Kidney capillary endothelial cell (primary cell): ENCODE results near the gene SSX4B.
"Not testable (repeated sequence)": the region's sequence is repeated elsewhere in the genome, so short reads cannot be mapped to it uniquely, and the experiment has no call there.

ENCODE experiments used
- DNase-seq: peaks from one replicate; pipeline ENCODE4 v3.0.0-alpha.2; 2018; ENCODE audit warnings: low spot score

The SSX4B gene, protein sequence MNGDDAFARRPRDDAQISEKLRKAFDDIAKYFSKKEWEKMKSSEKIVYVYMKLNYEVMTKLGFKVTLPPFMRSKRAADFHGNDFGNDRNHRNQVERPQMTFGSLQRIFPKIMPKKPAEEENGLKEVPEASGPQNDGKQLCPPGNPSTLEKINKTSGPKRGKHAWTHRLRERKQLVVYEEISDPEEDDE

DNA sequence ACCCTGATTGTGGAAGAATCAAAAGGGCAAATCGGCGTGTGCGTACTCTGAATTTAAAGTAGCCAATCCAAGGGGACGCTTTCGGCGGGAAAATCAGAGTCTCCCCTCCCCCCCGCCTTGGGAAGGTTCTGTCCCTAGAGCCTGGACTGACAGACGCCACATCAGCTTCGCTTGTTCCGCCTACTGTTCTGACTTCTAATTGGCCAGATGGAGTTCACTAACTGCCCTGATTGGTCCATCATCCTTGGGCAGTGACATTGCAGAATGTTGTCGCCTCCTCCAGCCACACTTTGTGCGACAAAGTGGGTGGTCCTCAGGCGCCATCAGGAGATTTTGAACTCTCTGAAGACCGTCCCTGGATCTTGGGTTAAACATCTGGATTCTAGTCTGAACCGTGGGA, at the start of gene SSX4B:
TSS of gene SSX4B (minus strand) at position 101 of the 400 bp plus-strand sequence. CDS start 588 bp downstream, outside the sequence.
- DNase-seq = not testable (repeated sequence)

DNA sequence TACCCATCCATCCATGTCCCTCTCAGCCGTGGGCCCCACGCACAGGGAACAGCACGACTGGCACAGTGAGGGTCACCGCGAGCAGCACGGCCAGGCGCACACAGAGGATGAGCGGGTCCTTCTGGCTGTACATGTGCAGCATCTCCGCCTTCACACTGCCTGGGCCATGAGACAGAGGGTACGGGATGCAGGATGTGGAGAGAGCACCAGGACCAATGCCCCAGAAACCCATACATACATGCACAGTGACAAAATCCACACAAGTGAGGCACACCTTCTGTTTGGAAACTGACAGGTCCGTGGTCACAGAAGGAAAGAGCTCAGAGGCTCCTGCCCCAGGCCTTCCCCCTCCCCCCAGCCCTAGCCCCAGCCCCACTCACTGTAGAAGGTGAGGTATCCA, 48.8 kb upstream of the SSX4B start:
- DNase-seq = no peak

DNA sequence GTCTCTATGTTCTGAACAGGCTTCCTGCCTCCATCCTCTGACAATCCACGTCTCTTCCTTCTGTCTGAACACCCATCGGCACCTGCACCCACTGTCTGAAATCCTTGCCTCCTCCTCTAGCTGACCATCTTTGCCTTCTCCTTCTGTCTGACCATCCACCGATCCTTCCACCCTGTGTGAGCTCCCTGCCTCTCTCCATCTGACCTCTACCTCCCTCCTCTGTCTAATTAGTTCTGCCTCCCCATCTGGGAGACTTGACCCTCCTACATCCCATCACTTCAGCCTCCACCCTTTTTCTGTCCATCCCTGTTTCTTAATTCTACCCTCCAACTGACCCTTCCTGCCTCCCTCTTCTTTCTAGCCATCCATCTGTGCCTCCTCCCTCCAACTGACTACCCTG, 48.3 kb upstream of the SSX4B start:
- DNase-seq = no peak

DNA sequence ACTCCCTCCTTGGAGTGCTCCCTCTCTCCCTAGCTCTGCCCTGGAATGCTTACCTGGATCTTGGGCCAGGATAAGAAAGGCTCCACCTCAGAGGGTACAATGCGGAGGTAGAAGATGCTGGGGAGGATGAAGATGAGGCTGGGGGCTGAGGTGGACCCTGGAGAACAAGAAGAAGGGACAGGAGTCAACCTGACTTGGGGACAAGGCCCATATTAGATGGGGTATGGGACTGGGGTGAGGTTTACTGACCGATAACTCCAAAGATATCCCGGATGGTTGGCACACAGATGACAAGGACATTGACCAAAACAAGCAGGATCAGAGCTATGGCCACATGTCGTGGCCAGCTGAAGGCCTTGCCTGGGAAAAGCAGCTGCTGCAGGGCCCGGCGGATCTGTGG, 47.7 kb upstream of the SSX4B start:
- DNase-seq = no peak

DNA sequence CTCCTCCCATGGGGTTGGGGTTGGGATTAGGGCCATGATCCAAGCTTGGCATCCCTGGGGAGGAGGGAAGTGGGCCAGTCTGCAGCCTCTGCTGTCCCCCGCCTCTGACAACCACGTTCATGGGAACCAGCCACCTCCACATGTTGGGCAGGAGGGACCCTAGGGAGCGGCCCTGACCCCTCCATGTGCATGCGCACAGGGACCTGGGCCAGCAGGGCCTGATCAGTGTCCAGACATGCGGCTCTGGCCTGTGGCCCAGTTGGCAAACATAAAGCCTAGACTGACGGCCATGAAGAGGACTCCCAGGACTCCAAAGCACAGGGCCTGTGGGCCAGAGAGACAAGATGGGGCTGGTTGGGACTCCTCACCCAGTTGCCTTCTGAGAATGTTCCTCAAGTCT, 47.0 kb upstream of the SSX4B start:
- DNase-seq = no peak

DNA sequence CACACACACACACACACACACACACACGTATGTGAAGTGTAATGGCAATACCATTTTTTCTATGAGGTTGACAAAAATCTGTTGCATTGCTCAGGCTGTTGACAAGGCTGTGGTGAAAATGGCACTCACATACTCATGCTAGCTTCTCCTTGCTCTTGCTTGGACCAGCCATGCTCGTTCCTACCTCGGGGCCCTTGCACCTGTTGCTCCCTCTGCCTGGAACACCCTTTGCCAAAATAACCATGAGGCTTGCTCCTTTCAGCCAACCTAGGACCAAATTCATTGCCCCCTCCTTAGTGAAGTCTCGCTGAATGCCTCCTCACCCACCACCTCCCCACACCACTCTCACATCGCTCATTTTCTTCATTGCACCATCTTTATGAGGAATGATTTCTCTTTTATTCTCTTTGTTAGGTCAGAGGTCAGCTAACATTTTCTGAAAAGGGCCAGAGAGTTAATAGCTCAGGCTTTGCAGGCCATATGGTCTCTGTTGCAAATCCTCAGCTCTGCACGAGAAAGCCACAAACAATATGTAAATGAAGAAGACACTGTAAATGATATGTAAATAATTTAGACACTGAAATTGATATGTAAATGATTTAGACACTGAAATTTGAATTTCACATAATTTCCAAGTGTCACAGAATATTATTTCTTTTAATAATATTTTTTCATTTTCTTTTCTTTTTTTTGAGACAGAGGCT, 45.0 kb upstream of the SSX4B start:
- DNase-seq = no peak

DNA sequence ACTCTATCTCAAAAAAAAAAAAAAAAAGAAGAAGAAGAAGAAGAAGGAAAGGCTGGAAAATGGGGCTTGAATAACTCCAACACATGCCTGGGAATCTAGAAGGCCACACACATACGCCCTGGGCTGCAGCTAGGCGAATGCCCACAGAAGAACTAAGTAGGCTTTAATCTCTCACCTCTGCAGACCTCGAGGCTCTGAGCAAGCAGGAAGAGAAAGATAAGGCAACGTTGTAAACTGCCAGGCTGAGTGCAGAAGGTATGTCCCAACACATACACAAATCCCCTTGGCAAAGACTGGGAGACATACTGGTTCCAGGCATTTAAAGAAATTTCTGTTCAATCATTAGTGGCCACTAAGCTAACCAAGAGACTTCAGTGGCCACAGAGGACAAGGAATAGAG, 39.9 kb upstream of the SSX4B start:
- DNase-seq = no peak

DNA sequence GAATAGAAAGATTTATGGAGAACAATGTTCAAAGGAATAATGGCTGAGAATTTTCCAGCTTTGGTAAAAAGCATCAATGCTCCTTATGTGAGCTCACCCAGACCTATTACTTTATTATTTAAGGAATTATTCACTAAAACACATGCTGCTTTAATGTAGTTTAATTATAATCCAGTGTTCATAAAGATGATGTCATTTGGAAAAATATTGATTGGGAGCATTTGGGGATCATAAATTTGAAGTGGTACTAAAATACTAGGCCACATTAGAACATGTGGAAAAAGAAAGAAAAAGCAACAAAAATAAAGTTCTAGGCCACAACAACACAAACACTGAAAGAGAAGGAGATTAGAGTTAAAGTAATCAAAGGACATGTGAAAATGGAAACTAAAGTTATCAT, 38.3 kb upstream of the SSX4B start:
- DNase-seq = no peak

DNA sequence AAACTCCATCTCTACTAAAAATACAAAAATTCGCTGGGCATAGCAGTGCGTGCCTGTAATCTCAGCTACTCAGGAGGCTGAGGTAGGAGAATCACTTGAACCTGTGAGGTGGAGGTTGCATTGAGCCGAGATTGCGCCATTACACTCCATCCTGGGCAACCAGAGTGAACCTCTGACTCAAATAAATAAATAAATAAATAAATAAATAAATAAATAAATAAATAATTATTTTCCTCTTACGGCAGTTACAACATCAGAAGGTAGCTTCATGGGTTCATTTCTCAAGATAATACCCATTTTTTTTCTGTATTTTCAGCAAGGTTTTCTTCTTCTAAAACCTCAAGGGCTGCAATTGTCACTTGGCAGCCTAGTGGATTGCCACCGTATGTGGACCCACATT, 35.4 kb upstream of the SSX4B start:
- DNase-seq = not testable (repeated sequence)

DNA sequence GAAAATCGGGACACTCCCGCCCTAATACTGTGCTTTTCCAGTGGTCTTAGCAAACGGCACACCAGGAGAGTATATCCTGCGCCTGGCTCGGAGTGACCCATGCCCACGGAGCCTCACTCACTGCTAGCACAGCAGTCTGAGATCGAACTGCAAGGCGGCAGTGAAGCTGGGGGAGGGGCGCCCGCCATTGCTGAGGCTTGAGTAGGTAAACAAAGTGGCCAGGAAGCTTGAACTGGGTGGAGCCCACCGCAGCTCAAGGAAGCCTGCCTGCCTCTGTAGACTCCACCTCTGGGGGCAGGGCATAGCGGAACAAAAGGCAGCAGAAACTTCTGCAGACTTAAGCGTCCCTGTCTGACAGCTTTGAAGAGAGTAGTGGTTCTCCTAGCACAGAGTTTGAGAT, 22.0 kb upstream of the SSX4B start:
- DNase-seq = not testable (repeated sequence)

DNA sequence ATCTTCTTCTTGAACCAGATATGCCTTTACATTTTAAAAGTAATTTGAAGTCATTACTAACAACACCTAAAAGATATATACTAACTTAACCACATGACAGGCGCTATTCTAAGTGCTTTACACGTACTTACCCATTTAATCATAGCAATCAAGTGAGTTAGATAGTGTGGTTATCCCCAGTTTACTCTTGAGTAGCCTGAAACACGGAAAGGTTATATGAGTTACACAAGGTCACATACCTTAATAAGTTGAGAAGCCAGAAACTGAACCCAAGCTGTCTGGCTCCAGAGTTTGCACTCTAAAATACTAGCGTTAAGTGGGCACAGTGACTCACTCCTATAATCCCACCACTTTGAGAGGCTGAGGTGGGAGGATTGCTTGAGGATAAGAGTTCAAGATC, 18.4 kb upstream of the SSX4B start:
- not testable (repeated sequence) for DNase-seq

DNA sequence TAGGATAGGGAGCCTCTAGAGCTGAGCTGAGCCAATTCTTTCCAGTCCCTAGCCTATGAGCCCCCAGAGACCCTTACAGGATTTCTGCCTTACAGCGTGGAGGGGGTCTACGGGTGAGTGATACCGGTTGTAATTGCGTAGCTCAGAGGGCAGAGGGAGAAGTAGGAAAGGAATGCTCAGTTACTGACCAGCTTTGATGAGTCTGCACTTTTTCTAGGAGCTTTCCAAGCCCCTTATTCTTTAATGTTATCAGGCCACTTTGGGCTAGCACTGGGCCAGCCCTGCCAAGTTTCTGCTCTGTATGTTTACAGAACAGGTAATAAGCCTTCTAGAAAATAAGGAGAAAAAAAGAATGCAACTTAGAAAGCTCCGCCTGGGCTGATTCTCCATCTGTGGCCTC, 17.8 kb upstream of the SSX4B start:
- not testable (repeated sequence) for DNase-seq

DNA sequence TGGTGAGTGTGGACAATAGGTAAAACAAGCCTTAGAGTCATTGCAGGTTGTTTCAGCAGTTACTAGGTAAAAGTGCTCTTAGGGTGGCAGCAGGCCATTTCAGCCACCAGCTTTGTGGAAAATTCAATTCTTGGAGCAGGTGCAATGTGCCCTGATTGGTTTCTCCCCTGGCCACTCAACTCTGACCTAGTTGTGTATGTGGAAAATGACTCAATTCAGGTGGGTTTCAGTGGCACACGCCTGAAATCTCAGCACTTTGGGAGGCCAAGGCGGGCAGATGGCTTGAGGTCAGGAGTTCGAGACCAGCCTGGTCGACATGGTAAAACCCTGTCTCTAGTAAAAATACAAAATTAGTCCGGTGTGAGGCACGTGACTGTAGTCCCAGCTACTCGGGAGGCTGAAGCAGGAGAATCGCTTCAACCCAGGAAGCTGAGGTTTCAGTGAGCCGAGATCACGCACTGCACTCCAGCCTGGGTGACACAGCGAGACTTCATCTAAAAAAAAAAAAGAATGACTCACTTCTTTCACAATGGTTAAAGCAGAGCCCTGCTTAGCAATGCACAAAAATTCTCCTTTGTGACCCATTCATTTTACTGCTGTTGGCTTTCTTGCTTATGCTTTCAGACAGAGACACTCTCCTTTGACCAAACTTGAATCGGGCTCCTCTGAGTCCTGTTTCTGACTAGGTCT, 15.4 kb upstream of the SSX4B start:
- DNase-seq = not testable (repeated sequence)

DNA sequence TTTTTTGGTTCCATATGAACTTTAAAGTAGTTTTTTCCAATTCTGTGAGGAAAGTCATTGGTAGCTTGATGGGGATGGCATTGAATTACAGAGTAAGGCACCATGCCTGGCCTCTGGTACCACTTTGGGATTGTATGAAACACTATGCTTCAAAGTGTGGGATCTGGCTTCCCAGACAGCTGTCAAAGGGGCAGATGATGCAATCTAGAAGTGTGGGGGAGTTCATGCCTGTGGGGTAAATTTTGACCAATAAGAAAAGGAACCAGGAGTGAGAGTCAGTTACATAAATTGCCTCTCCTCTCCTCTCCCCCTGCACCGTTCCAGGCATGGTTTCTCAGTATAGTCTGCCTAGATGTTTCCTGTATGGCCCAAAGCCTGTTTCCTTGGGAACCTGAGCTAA, 13.9 kb downstream of the SSX4B start:
- DNase-seq = not testable (repeated sequence)

DNA sequence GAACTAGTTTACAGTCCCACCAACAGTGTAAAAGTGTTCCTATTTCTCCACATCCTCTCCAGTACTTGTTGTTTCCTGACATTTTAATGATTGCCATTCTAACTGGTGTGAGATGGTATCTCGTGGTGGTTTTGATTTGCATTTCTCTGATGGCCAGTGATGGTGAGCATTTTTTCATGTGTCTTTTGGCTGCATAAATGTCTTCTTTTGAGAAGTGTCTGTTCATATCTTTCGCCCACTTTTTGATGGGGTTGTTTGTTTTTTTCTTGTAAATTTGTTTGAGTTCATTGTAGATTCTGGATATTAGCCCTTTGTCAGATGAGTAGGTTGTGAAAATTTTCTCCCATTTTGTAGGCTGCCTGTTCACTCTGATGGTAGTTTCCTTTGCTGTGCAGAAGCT, 14.8 kb downstream of the SSX4B start:
- DNase-seq = not testable (repeated sequence)

DNA sequence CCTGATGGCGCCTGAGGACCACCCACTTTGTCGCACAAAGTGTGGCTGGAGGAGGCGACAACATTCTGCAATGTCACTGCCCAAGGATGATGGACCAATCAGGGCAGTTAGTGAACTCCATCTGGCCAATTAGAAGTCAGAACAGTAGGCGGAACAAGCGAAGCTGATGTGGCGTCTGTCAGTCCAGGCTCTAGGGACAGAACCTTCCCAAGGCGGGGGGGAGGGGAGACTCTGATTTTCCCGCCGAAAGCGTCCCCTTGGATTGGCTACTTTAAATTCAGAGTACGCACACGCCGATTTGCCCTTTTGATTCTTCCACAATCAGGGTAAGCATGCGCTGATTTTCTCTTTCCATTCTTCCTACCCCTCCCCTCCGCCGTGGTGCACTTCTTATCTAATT, 28.5 kb downstream of the SSX4B start, which contains the start of gene SSX4:
TSS of gene SSX4 (plus strand) at position 301 of the 400 bp plus-strand sequence. CDS start 515 bp downstream, outside the sequence.
- DNase-seq = not testable (repeated sequence)

DNA sequence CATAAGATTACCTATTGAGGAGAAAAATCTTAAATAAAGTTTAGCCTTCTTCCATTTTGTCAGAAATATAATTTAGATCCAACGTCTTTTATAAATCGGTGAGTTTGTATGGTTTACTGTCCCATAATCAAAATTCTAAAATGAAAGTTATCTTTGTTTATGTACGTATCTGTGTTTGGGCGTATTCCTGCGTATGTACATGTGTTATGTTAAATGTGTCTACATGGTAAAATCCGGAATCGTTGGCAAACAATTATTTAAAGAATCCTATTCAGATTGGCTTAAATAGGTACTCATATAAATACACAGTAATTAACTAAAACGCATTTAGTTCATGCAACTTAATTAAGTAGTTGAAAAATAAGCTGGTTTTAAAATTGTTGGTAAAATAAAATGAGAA, 41.4 kb downstream of the SSX4B start:
- not testable (repeated sequence) for DNase-seq

DNA sequence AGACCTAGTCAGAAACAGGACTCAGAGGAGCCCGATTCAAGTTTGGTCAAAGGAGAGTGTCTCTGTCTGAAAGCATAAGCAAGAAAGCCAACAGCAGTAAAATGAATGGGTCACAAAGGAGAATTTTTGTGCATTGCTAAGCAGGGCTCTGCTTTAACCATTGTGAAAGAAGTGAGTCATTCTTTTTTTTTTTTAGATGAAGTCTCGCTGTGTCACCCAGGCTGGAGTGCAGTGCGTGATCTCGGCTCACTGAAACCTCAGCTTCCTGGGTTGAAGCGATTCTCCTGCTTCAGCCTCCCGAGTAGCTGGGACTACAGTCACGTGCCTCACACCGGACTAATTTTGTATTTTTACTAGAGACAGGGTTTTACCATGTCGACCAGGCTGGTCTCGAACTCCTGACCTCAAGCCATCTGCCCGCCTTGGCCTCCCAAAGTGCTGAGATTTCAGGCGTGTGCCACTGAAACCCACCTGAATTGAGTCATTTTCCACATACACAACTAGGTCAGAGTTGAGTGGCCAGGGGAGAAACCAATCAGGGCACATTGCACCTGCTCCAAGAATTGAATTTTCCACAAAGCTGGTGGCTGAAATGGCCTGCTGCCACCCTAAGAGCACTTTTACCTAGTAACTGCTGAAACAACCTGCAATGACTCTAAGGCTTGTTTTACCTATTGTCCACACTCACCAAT, 43.9 kb downstream of the SSX4B start:
- not testable (repeated sequence) for DNase-seq

DNA sequence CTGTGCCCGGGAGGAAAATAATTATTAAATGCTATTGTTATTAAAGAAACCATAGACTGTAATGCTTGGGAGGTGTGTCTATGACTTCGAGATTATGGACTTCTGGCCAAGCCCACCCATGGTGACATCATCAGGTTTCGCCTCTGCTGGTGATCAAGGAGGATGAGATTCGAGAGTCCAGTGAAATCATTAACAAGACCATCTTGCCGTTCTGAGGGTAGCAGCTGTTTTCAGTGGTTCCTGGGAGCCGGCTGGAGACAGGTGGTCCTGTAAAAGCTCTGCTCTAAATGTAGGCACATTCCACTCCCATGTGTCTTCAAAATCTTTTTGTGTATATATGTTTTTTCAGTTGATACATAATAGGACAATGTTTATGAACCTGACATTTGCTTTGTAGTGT, 52.5 kb downstream of the SSX4B start:
- not testable (repeated sequence) for DNase-seq

DNA sequence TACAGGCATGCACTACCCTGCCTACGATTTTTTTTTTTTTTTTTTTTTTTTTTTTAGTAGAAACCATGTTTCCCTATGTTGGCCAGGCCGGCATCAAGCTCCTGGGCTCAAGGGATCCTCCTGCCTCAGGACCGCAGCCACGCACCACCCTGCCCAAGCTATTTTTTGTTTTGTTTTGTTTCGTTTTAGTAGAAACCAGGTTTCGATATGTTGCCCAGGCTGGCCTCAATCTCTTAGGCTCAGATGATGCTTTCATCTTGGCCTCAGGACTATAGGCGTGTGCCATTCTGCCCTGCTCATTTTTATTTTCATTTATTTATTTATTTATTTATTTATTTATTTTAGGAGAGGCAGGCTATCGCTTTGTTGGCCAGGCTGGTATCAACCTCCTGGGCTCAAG, 54.1 kb downstream of the SSX4B start:
- no peak for DNase-seq

DNA sequence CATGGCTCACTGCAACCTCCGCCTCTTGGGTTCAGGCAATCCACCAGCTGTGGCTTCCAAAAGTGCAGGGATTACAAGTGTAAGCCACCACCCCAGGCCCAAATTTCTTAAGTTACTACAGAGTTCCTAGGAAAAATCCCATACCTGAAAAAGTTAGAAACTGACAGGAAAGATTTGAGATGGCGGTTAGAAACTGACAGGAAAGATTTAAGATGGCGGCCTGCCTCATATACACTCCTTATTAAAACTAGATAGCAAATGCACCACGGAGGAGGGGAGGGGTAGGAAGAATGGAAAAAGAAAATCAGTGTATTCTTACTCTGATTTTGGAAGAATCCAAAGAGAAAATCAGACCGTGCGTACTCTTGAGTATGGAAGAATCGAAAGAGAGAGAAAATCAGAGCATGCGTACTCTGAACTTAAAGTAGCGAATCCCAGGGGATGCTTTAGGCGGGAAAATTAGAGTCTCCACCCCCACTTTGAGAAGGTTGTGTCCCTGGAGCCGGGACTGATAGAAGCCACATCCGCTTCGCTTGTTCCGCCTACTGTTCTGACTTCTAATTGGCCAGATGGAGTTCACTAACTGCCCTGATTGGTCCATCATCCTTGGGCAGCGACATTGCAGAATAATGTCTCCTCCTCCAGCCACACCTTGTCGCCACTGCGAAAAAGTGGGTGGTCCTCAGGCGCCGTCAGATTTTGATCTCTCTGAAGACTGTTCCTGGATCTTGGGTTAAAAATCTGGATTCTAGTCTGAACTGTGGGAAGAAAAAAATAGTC, 55.3 kb downstream of the SSX4B start, which contains the start of gene SSX3:
TSS of gene SSX3 (minus strand) at position 389 of the 780 bp plus-strand sequence. CDS start 1,454 bp downstream, outside the sequence.
- DNase-seq = not testable (repeated sequence)
